ENCODE results near the gene KPNA6. TPM values are rescaled to one million over a fixed set of nuclear protein-coding genes. Genes with fewer than 3 reads are reported as not detected.
A peak's percentile ranks its signal among the peaks of the same experiment; 100 is the strongest.
"Not testable (repeated sequence)": the region's sequence is repeated elsewhere in the genome, so short reads cannot be mapped to it uniquely, and the experiment has no call there.

KPNA6 gene
- total RNA-seq, result 17.2 TPM

DNA sequence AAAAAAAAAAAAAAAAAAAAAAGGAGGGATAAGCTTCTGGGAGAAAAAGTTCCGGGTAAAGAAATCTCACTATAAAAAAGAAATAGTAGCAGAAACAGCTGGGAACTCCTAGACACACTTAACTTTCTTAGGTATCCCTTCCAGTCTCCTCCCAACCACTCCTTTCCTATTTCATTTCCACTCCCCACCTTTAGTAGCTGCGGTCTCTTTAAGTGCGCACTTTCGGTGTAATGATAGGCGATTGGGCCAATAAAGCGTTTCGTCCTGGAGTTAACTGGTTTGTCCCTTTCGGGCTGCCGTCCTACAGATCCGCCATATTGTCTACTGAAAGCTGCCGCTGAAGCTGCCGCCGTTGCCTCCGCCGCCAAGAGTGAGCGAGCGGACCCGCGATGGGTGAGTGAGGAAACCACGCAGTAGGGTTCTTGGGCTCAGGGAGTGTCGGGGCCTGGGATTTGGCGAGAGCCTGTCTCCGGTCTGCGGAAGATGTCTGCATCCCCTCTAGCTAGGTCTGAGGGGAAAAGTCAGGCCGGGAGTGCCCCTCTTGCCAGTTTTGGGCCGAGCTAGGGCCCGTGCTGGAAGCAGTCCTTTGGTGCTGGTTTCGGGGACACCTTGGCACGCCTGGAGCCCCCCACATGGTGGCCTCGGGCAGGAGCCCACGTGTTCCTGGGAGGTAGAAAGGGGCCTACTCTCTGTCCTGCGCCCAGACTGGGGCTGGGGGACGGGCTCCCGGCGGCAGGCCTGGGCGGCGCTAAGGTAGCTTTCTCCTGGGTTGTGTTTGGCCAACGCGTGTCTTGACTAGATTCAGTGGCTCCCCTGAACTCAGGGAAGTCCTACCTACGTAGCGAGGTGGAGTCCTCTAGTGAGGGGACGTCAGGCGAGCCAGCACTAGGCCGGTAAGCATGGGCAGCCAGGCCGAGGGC, at the start of gene KPNA6:
TSS of gene KPNA6 (plus strand) at position 315 of the 920 bp plus-strand sequence. CDS start at position 390, 75 bp downstream.
- DNase-seq (ENCODE audit: low read depth in 2 of 3, low spot score in 2 of 3), result peak; percentile 80 to 96 (median 95)

DNA sequence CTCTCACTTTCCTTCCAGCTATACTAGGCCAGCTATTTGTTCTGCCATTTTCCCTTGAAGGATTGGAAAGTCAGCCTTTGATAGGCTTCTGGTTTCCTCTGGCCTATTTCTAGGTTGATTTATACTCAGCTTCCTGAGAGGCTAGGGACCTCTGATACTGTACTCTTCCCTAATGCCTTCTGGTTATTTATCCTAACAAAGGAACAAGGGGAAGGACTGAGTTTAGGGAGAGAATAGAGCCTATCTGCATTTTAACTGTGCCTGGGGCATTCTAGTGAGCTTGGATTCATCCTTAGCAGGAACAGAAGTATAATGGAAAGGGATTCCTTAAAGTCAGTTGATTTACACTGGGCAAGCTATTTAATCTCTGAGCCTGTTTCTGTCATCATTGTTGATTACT, 46.9 kb upstream of the KPNA6 start:
- DNase-seq (ENCODE audit: low read depth in 2 of 3, low spot score in 2 of 3), result no peak

DNA sequence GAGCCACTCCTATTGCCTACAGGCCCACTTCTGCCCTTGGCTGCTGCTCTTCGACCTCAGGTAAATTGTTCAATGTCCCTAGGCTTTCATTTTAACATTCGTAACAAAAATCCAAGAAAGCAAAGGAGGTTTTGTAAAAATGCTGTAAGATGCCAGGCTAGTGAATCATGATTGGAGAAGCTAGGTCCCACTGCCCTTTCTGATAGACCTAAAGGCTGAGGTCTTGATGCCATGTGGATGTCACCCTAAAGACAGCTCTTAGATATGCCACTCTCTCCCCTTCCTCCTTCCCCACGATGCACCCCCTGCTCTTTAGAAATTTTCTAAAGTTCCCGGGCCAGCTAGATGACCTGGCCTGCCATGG, 45.0 kb upstream of the KPNA6 start:
- no peak for DNase-seq (ENCODE audit: low read depth in 2 of 3, low spot score in 2 of 3)

GRCh38 chr1:32063261-32063681, 44.6 kb upstream of the KPNA6 start:
- peak in 2 of 3 donors; percentile 46 to 68 for DNase-seq (ENCODE audit: low read depth in 2 of 3, low spot score in 2 of 3)

GRCh38 chr1:32065613-32066488, 42.0 kb upstream of the KPNA6 start:
- DNase-seq (ENCODE audit: low read depth in 2 of 3, low spot score in 2 of 3), result not testable (repeated sequence)

- peak in 2 of 3 donors; percentile 92 to 97 for DNase-seq (ENCODE audit: low read depth in 2 of 3, low spot score in 2 of 3)
Measured at GRCh38 chr1:32066489-32066873, 41.4 kb upstream of the KPNA6 start.

GRCh38 chr1:32068957-32069588, 38.8 kb upstream of the KPNA6 start:
- DNase-seq (ENCODE audit: low read depth in 2 of 3, low spot score in 2 of 3), result no peak

- no peak for DNase-seq (ENCODE audit: low read depth in 2 of 3, low spot score in 2 of 3)
Measured at GRCh38 chr1:32071758-32072621, 35.9 kb upstream of the KPNA6 start.

- DNase-seq (ENCODE audit: low read depth in 2 of 3, low spot score in 2 of 3), result peak; percentile 94 to 97 (median 95)
Measured at GRCh38 chr1:32072622-32073298, 35.1 kb upstream of the KPNA6 start, which contains the start of gene TMEM39B. Gene TMEM39B (plus strand): TSS chr1:32072939. CDS start chr1:32073048, 109 bp downstream.

GRCh38 chr1:32073299-32074229, 34.3 kb upstream of the KPNA6 start:
- DNase-seq (ENCODE audit: low read depth in 2 of 3, low spot score in 2 of 3), result peak in 2 of 3 donors; percentile 96 to 97

DNA sequence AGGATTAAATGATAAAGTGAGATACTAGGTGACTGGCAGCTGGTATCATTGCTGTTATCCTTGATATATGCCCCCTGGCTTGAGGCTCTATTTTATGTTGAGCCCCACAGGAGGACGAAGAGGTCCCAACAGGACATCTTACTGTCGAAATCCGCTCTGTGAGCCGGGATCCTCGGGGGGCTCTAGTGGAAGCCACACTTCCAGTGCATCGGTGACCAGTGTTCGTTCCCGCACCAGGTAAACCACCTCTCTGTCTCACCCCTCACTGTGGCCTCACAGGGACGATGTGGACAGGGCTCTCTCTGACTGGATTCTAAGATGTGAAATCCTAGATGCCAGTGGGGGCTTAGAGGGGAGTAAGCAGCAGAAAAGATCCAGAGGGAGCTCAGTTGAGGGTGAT, 33.0 kb upstream of the KPNA6 start:
- DNase-seq (ENCODE audit: low read depth in 2 of 3, low spot score in 2 of 3), result no peak

- DNase-seq (ENCODE audit: low read depth in 2 of 3, low spot score in 2 of 3), result no peak
Measured at GRCh38 chr1:32077451-32077850, 30.4 kb upstream of the KPNA6 start.

DNA sequence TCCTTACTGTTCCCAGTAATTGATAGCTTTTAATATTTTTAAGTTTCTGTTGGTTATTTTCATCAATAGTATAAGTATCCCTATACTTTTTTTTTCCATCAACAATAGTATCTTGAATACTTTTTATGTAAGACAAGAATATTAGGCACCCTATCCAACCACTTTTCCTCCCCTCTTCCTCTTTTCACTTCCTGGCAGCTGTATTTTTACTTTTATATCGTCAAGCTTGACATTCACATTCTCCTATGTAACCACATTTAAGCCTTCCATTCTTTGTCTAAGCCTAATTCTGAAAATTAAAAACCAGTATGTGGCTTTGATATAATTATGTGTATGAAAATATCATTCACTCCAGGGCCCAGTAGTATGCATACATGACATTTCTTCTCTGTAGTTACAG, 25.8 kb upstream of the KPNA6 start:
- DNase-seq (ENCODE audit: low read depth in 2 of 3, low spot score in 2 of 3), result peak in 1 of 3 donors; percentile 46

DNA sequence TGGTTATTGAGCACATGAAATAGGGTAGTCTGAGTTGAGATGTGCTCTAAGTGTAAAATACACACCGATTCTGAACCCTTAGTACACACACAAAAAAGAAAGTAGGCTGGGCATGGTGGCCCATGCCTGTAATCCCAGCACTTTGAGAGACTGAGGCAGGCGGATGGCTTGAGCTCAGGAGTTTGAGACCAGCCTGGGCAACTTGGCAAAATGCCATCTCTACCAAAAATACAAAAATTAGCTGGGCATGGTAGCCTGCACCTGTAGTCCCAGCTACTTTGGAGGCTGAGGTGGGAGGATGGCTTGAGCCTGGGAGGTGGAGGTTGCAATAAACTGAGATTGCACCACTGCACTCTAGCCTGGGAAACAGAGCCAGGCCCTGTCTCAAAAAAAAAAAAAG, 21.5 kb upstream of the KPNA6 start:
- not testable (repeated sequence) for DNase-seq (ENCODE audit: low read depth in 2 of 3, low spot score in 2 of 3)

DNA sequence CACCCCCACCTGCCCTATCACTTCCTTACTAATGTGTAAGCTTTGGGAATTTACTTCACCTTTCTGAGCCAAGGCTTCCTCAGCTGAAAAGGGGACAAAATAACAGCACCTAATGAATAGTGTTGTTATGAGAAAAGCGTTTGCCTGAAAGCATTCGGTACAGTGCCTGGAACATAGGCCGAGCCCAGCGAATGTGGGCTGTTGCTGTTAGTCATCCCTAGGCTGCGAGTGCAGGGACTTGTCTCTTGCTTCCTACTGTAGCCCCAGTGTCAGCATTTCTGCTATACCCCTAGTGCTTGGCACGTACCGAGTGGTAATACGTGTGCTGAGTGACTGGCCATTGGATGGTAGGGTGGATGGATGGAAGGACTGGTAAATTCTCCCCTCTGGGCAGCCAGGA, 16.7 kb upstream of the KPNA6 start:
- no peak for DNase-seq (ENCODE audit: low read depth in 2 of 3, low spot score in 2 of 3)

DNA sequence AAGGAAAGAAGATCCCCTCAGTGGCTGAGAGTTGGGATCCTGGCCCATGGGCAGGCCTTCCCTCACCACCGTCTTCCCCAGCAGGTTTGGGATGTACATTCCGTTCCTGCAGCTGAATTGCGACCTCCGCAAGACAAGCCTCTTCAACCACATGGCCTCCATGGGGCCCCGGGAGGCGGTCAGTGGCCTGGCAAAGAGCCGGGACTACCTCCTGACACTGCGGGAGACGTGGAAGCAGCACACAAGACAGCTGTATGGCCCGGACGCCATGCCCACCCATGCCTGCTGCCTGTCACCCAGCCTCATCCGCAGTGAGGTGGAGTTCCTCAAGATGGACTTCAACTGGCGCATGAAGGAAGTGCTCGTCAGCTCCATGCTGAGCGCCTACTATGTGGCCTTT, 16.3 kb upstream of the KPNA6 start:
- DNase-seq (ENCODE audit: low read depth in 2 of 3, low spot score in 2 of 3), result no peak

GRCh38 chr1:32094746-32095521, 12.9 kb upstream of the KPNA6 start:
- no peak for DNase-seq (ENCODE audit: low read depth in 2 of 3, low spot score in 2 of 3)

All from hematopoietic multipotent progenitor cell (in vitro differentiated cells).